MM.1S (cell line): ENCODE measurements around the gene SLC5A9.

Source experiments
- DNase-seq: peaks from one replicate; pipeline ENCODE4 v3.0.0-alpha.2; 2015
- H2AFZ ChIP-seq: fragments of 300-600 bp; sonication (generic); 2 replicates; pipeline ENCODE4 v1.6.0; 2016; ENCODE audit warnings: antibody characterized with exemption, low read length
- H3F3A ChIP-seq: fragments of 300-600 bp; sonication (generic); 2 replicates; pipeline ENCODE4 v1.6.1; 2016; ENCODE audit warnings: mild to moderate bottlenecking, antibody characterized with exemption, low read length, moderate library complexity, mixed read lengths; ENCODE audit not compliant: insufficient read depth
- H3K27ac ChIP-seq: fragments of 300-600 bp; sonication (generic); 2 replicates; pipeline ENCODE4 v1.5.1; 2016; ENCODE audit warnings: mild to moderate bottlenecking, low read length
- H3K27me3 ChIP-seq: fragments of 300-600 bp; sonication (generic); replicated peaks from 2 replicates; pipeline ENCODE4 v1.6.0; 2016; ENCODE audit warnings: low read length; ENCODE audit not compliant: insufficient read depth
- H3K36me3 ChIP-seq: fragments of 300-600 bp; sonication (generic); replicated peaks from 2 replicates; pipeline ENCODE4 v1.6.1; 2016; ENCODE audit warnings: mild to moderate bottlenecking, low read length, mixed read lengths; ENCODE audit not compliant: insufficient read depth
- H3K4me1 ChIP-seq: fragments of 300-600 bp; sonication (generic); 2 replicates; pipeline ENCODE4 v1.6.1; 2016; ENCODE audit warnings: low read length, mixed read lengths
- H3K4me2 ChIP-seq: fragments of 300-600 bp; sonication (generic); 2 replicates; pipeline ENCODE4 v1.6.0; 2016; ENCODE audit warnings: low read depth, low read length
- H3K4me3 ChIP-seq: fragments of 300-600 bp; sonication (generic); 2 replicates; pipeline ENCODE4 v1.5.1; 2016; ENCODE audit warnings: low read length, mixed read lengths
- H3K79me2 ChIP-seq: fragments of 300-600 bp; sonication (generic); 2 replicates; pipeline ENCODE4 v1.6.1; 2016; ENCODE audit warnings: mixed run types, low read length, mixed read lengths
- H3K9ac ChIP-seq: fragments of 300-600 bp; sonication (generic); 2 replicates; pipeline ENCODE4 v1.6.1; 2016; ENCODE audit warnings: low read length, mixed read lengths
- H3K9me2 ChIP-seq: fragments of 300-600 bp; sonication (generic); replicated peaks from 2 replicates; pipeline ENCODE4 v1.6.1; 2016; ENCODE audit warnings: mild to moderate bottlenecking, low read length, mixed read lengths; ENCODE audit not compliant: insufficient read depth
- H3K9me3 ChIP-seq: fragments of 300-600 bp; sonication (generic); replicated peaks from 2 replicates; pipeline ENCODE4 v1.6.1; 2016; ENCODE audit warnings: mild to moderate bottlenecking, low read length, mixed read lengths; ENCODE audit not compliant: insufficient read depth
- H4K20me1 ChIP-seq: fragments of 300-600 bp; sonication (generic); 2 replicates; pipeline ENCODE4 v1.6.1; 2016; ENCODE audit warnings: mild to moderate bottlenecking, low read length, moderate library complexity, mixed read lengths; ENCODE audit not compliant: insufficient read depth
- EZH2 ChIP-seq: fragments of 300-600 bp; sonication (generic); optimal IDR thresholded peaks from 2 replicates; pipeline ENCODE3; 2017; ENCODE audit warnings: low read depth, mild to moderate bottlenecking, antibody characterized with exemption, low read length, mixed read lengths
- EZH2phosphoT487 ChIP-seq: fragments of 300-600 bp; sonication (generic); IDR thresholded peaks from 2 replicates; pipeline ENCODE4 v1.6.1; 2018; ENCODE audit warnings: antibody characterized with exemption, low read length
- TF ChIP-seq, protein P1 (sequence below): fragments of 300-600 bp; sonication (generic); IDR thresholded peaks from 2 replicates; pipeline ENCODE4 v1.5.1; 2016; ENCODE audit warnings: antibody characterized with exemption, low read length, mixed read lengths

SLC5A9 gene

DNA sequence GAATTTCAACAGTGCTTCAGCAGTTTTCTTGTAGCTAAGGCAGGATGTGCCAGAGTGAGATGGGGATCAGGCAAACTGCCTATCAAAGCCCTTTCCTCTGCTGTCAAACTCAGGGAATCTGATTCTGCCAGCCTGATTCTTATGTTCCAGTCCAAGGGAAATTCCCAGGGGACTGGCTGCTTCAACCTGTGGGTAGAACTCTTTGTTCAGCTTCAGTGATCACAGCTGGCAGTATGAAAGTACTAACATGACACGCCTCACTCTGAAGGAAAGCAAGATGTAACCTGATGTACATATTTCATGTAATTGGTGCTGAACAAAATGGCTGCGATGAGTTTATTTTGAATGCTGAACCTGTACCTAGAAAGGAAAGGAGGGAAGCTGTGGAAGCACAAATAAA, 40.1 kb upstream of the SLC5A9 start:
- TF ChIP-seq, protein P1, sequence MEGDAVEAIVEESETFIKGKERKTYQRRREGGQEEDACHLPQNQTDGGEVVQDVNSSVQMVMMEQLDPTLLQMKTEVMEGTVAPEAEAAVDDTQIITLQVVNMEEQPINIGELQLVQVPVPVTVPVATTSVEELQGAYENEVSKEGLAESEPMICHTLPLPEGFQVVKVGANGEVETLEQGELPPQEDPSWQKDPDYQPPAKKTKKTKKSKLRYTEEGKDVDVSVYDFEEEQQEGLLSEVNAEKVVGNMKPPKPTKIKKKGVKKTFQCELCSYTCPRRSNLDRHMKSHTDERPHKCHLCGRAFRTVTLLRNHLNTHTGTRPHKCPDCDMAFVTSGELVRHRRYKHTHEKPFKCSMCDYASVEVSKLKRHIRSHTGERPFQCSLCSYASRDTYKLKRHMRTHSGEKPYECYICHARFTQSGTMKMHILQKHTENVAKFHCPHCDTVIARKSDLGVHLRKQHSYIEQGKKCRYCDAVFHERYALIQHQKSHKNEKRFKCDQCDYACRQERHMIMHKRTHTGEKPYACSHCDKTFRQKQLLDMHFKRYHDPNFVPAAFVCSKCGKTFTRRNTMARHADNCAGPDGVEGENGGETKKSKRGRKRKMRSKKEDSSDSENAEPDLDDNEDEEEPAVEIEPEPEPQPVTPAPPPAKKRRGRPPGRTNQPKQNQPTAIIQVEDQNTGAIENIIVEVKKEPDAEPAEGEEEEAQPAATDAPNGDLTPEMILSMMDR, result no peak
- TF ChIP-seq EZH2phosphoT487 (no peak), EZH2 (no peak)
- no peaks in the 10 kb centered on the region for H3K9me3 ChIP-seq
- H3F3A ChIP-seq, result no peaks in the 10 kb centered on the region
- H3K4me3 ChIP-seq, result no peak overlapping the region
- no peaks in the 10 kb centered on the region for H3K27me3 ChIP-seq
- H3K9me2 ChIP-seq, result no peaks in the 10 kb centered on the region
- no peak overlapping the region for H3K4me2 ChIP-seq
- no peak overlapping the region for H3K27ac ChIP-seq
- no peak for DNase-seq
- H4K20me1 ChIP-seq, result no peaks in the 10 kb centered on the region
- H2AFZ ChIP-seq, result no peak overlapping the region
- H3K9ac ChIP-seq, result no peak overlapping the region
- no peaks in the 10 kb centered on the region for H3K36me3 ChIP-seq
- H3K4me1 ChIP-seq, result no peaks in the 10 kb centered on the region
- no peaks in the 10 kb centered on the region for H3K79me2 ChIP-seq

DNA sequence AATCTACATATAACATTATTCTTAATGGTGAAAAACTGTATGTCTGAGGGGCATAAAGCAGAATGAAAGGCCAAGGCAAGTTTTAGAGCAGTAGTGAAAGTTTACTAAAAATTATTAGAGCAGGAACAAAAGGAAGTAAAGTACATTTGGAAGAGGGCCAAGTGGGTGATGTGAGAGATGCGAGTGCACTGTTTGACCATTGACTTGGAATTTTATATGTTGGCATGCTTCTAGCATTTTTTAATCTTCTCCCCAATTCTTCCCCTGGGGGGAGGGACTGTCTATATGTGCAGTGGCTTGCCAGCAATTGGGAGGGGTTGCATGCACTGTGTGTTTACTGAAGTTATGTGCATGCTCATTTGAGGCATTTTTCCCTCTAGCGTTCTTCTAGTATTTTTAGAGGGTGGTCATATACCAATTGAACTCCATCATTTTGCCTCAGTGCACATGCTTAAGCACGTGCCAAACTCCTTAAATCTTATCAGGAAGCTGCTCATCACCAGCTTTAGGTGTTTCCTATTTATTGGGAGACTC, 36.1 kb upstream of the SLC5A9 start:
- H3K79me2 ChIP-seq, result no peaks in the 10 kb centered on the region
- H2AFZ ChIP-seq, result no peak overlapping the region
- H3K27ac ChIP-seq, result no peak overlapping the region
- no peaks in the 10 kb centered on the region for H4K20me1 ChIP-seq
- no peak overlapping the region for H3K9ac ChIP-seq
- no peaks in the 10 kb centered on the region for H3K9me2 ChIP-seq
- no peaks in the 10 kb centered on the region for H3K27me3 ChIP-seq
- DNase-seq, result no peak
- H3F3A ChIP-seq, result no peaks in the 10 kb centered on the region
- H3K4me1 ChIP-seq, result no peaks in the 10 kb centered on the region
- H3K4me2 ChIP-seq, result no peak overlapping the region
- no peaks in the 10 kb centered on the region for H3K9me3 ChIP-seq
- H3K36me3 ChIP-seq, result no peaks in the 10 kb centered on the region
- no peak for TF ChIP-seq EZH2phosphoT487
- TF ChIP-seq, protein P1, result no peak
- TF ChIP-seq EZH2, result no peak
- no peak overlapping the region for H3K4me3 ChIP-seq

DNA sequence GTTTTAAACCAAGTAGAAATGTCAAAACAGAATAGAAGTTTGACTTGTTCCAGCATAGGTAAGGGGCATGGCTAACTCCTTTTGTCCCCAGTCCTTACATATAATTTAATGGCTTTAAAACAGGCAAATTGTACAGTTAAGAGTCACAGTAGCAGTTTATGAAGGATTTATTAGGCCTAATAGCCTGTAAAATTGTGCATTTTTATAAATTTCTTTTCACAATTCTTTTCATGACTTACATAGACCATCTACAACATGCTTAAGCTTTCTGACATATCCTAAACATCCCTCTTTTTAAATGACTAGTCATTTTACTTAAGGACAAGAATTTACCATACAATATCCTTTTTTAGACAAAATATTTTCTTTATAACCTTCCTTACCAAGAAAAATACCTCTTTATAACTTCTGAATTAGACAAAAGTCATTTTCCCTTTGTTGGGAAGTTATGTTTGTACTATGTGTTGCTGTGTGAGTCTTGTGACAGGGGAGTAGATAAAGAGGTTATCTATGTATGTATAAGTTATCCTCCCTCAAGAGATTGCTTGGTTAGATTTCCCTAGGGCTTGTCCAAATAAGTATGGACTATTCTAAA, 34.5 kb upstream of the SLC5A9 start:
- Histone ChIP-seq H3K4me2 (no peak overlapping the region), H3K27me3 (no peaks in the 10 kb centered on the region), H2AFZ (no peak overlapping the region), H3K9ac (no peak overlapping the region), H3K4me1 (no peaks in the 10 kb centered on the region), H3K4me3 (no peak overlapping the region), H3K9me2 (no peaks in the 10 kb centered on the region), H3K27ac (no peak overlapping the region), H3K9me3 (no peaks in the 10 kb centered on the region), H3F3A (no peaks in the 10 kb centered on the region), H4K20me1 (no peaks in the 10 kb centered on the region), H3K36me3 (no peaks in the 10 kb centered on the region), H3K79me2 (no peaks in the 10 kb centered on the region)
- no peak for DNase-seq
- TF ChIP-seq, protein P1, result no peak
- no peak for TF ChIP-seq EZH2
- TF ChIP-seq EZH2phosphoT487, result no peak
